HG02884 (cell line): ENCODE results near the gene CD163.
"Not testable (repeated sequence)": the region's sequence is repeated elsewhere in the genome, so short reads cannot be mapped to it uniquely, and the experiment has no call there.

Experiments
- ATAC-seq: cut with Tn5 transposase; IDR thresholded peaks from one replicate; pipeline ENCODE4 v1.9.1; 2021; ENCODE audit warnings: mild to moderate bottlenecking, moderate library complexity; ENCODE audit not compliant: unreplicated experiment

The CD163 gene

DNA sequence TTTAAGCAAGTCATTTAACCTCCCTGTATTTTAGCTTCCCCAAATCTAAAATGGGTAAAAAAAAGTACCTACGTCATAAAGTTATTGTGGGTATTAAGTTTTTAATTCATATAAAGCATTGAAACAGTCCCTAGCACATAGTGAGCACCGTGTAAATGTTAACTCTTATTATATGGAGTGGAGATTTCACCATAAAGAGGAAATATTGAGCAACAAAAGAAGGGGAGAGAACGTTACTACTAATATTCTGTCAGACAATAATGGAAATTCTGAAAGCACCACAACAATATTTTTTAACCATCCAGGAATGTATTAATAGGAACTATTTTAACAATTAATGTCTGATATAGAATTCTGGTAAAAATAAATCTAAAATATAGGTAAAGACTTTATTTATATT, 51.8 kb downstream of the CD163 start:
- no peak for ATAC-seq

DNA sequence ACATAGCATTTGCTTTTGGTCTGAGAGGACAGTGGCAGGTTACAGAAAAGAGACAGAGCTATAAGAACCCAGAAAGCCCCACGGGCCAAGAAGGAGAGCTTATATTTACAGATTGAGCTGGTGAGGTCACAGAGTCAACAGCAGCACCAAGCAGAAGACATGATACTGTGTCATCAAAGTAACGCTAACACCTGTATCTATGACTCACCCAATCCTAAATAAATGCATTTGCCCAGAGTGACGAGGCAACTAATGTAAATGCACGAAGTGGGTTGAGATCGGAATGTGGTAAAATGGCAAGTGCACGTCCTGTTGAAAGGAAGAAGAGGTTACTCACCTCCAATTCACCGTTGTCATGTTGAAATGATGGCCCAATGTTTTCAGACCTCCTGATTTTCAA, 52.9 kb downstream of the CD163 start:
- no peak for ATAC-seq

DNA sequence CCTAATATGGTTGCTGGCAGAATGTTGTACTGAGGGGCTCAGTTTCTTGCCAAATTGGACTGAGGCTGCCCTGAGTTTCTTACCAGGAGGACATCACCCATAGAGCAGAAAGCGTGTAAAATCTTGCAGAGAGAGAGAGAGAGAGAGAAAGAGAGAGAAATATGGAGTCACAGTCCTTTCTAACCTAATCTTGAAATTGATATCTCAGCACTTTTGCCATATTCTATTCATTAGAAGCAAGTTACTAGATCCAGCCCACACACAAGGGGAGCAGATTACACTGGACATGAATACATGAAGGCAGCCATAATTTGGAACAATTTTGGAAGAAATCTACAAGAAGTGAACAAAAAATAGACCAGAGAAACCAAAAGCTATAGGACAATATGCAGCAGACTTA, 55.5 kb downstream of the CD163 start:
- ATAC-seq, result no peak

DNA sequence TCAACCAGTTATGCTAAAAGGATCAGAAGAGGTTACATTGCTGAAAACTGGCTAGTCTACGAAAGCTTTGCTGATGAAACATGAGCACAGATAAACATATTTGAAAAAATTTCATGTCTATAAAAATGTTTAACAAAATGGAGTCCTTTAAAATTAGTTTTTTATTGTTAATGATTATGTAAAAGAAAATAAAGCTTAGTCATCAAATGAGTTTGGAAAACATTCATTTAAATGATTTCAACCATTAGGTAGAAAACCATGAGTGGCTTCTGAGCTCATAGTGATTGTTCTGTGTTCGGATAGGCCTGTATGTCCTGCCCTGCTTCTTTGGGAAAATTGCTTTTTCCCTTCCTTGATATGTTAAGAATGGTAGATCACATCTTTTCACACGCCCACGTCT, 59.0 kb downstream of the CD163 start:
- no peak for ATAC-seq

DNA sequence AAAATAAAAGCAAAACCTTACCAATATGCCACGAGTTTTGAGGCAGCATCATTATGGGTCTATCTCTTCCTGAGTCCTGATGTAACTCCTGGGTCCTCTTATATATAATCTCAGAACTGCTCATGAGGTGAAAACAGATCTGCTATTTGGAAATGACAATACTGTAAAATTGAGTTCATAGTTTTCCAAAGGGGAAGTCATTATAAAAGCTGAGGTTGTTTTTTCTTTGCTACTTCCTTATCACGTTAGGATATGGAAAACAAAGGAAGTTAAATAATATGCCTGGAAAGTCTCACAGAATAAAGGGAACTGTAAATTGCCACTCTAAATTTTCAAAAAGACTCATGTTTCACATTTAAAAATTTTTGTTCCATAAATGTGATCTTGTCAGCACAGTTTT, 59.5 kb downstream of the CD163 start, which contains the start of gene CD163L1:
Gene CD163L1 (minus strand): TSS at position 78 of the 400 bp plus-strand sequence. CDS start 26 bp downstream, at position 52.
- ATAC-seq, result no peak

GRCh38 chr12:7441216-7441615, 62.4 kb downstream of the CD163 start:
- no peak for ATAC-seq

DNA sequence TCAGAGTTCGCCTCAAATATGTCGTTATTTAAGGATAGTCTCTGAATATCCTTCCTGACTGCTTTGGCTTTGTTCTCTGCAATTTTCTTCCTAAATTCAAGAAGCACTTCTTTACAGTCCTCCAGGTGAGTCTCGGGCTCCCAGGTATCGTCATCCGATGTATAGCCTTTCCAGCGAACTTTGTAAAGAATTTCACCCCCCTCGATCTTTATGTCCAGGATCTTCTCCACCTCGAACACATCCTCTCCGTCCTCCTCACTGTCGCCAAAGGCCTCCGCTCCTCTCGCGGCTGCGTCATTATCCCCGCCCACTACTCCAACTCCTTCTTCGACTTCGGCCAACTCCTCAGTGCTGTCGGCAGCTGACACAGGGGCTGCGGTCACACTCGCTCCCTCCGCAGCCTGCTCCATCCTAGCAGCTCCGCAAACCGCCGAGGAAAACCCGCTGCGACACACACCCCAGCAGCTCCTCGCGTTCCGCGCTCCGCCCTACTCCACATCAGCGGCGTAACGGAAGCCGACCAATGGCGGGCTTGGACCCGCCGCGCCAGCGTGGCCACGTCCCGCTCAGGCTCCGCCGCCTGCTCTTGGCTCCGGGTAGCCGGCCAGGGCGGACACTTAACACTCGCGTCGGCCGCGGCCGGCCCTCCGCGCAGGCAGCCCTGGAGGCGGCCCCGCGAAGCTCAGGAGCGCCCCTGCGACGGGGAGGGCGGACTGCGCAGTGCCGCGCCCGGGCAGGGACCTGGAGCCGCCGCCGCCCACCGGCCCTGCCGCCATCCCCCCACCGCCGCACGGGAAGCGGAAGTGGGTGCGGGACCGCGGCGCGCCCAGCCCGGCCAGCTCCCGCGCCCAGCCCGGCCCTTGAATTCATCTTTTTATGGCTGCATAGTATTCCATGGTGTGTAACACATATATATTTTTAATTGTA, 63.7 kb downstream of the CD163 start:
- no peak for ATAC-seq

- ATAC-seq, result not testable (repeated sequence)
Observed at GRCh38 chr12:7438291-7438995, 65.1 kb downstream of the CD163 start.

- ATAC-seq, result not testable (repeated sequence)
Observed at GRCh38 chr12:7437494-7437893, 66.1 kb downstream of the CD163 start.

DNA sequence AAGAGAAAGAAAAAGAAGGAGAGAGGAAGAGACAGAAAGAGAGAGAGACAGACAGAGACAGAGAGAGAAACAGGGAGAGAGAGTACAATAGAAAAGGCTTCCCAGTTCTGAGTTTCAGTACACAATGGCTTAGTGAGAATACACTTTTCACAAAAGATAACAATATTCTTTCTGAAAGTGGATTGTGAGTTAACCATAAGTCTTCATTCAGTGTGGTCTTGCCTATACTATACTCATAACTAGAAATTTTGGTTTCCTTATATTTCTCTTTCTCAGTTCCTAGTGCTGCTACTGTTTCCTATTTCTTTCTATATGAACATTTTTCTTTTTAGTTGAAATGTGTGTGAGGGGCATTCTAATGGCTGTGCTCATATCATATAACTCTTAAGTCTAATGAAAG, 68.9 kb downstream of the CD163 start:
- ATAC-seq, result no peak

DNA sequence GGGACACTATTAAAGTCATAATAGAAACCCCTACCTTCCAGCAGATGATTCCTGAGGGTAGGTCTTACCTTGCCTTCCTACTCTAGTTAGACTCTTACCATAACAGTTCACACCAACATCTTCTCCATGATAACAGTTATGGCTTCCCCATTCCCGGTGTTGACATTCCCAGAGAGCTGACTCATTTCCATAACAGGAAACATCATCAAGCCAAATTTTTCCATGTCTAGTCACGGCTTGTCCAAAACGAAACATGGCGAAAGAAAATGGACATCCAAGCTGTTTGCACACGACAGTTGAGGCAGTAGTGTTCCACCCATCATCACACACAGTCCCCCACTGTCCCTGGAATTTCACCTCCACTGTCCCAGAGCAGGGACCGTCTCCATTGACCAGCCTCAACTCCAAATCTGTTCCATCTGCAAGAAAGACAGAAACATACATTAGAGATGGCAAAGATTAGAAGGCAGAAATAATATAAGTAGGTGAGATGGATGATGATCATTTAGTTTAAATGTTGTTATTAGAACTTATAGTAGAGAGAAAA, 70.2 kb downstream of the CD163 start:
- ATAC-seq, result no peak

GRCh38 chr12:7431993-7432685, 71.4 kb downstream of the CD163 start:
- ATAC-seq, result no peak
